KBM-7 (cell line): ENCODE results near the gene SMURF1.
"Not testable (repeated sequence)": the region's sequence is repeated elsewhere in the genome, so short reads cannot be mapped to it uniquely, and the experiment has no call there.

Experiments
- DNase-seq: peaks from one replicate; pipeline ENCODE4 v3.0.0-alpha.2; 2015
- in situ Hi-C: fragments of 300-500 bp; cut with MboI; formaldehyde crosslinking; loops from 2 replicates; pipeline ENCODE4 v1.14.3; 2020; ENCODE audit warnings: low sequenced_read_pairs, low pct_unique_long_range_greater_than_20kb, mixed read lengths

Gene SMURF1

DNA sequence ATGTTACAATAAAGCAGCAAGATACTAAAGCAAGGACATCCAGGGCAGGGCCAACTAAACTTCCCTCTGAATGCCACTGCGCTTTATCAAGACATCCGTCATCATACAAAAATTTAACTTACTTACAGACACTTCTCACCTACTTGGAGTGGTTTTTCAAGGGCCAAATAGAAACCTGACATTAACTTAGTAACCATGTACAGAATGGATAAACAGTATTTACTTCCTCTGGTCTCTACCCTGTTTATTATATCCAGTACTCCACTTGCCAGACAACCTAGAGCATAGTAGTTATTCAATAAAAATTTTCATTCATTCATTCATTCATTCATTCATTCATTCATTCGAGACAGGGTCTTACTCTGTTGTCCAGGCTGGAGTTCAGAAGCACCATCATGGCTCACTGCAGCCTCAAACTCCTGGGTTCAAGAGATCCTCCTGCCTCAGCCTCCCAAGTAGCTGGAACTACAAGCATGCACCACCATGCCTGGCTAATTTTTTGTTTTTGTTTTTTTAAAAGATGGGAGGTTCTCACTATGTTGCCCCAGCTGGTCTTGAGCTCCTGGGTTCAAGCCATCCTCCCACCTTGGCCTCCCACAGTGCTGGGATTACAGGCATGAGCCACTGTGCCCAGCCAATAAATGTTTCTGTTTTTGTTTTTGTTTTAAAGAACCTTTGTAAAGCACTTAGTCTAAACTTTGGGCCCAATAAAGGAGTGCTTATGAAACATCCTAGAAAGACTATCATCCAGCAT is 19.0 kb downstream of the SMURF1 start:
- no peak for DNase-seq
- in situ Hi-C loops = no loop called here

DNA sequence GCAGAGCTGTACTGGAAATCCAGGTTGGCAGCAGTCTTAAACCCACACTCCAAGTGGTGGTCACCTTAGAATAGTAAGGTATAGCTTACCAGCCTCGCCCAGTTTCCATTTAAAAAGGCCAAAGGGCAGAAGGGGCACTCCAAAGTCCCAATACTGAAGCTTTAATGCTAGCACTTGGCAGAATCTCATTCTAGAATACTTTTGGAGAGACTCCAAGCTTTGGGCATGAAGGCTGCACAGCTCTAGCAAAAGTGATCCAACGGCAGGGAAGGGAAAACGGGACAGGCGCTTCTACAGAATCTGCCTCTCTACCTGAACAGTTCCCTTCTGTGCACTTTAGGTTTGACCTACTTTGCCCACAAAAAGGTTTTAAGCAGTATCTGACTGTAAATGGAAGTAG is 19.7 kb downstream of the SMURF1 start:
- in situ Hi-C loops = no loop called here
- no peak for DNase-seq

- peak; percentile 43 for DNase-seq
- in situ Hi-C loops = no loop called here
Measured at GRCh38 chr7:99123571-99124033, 20.3 kb downstream of the SMURF1 start.

- in situ Hi-C loops = no loop called here
- DNase-seq = no peak
Measured at GRCh38 chr7:99122762-99123161, 21.1 kb downstream of the SMURF1 start.

- in situ Hi-C loops = no loop called here
- DNase-seq = no peak
Measured at GRCh38 chr7:99121496-99122021, 22.3 kb downstream of the SMURF1 start.

DNA sequence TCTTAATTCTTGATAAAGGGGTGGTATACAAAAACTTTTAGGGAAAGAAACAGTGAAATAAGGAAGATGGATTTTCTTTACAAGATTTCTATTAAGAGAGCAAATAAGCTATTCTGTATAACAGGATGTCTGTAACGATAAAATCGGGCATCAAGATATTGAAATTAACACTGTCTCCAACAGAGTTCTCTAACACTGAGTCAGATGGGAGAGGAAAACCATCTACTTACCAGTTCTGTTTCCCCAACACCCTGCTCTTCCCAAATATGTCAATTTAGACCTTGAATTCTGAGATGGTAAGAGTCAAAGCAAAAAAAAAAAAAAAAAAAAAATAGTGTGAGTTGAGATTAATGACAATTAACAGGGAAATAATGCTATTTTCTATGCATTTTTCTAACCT is 23.0 kb downstream of the SMURF1 start:
- in situ Hi-C loops = no loop called here
- DNase-seq = no peak

DNA sequence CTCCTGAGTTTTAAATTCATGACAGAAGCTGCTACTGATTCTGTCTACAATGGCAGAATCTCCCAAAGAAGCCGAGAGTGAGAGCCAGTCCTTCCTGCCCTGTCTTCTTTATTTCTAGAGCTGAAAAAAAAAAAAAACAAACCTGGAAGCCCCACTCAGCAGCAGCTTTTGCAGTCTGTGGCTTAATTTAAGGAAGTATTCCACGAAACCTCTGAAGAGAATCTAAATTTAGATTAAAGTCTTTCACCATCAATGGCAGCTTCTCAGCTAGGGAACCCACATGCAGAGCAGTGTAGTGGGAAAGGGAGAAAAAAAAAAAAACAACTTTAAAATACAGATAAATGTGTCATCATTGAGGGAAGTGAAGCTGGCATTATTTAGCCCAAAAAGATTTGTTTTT is 23.4 kb downstream of the SMURF1 start:
- DNase-seq = peak; percentile 90
- in situ Hi-C loops = no loop called here

DNA sequence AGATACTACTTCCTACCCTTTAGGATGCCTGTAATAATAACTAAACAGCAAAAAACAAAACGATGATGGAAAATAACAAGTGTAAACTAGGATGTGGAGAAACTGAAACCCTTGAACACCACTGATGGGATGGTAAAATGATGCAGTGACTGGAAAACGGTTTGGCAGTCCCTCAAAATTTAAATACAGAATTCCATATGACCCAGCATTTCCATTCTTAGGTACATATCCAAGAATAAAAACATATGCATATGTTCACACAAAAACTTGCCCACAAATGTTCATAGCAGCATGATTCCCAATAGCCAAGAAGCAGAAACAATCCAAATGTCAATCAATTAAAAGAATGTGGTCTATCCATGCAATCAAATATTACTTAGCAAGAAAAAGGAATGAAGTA is 25.8 kb downstream of the SMURF1 start:
- no peak for DNase-seq
- in situ Hi-C loops = no loop called here

DNA sequence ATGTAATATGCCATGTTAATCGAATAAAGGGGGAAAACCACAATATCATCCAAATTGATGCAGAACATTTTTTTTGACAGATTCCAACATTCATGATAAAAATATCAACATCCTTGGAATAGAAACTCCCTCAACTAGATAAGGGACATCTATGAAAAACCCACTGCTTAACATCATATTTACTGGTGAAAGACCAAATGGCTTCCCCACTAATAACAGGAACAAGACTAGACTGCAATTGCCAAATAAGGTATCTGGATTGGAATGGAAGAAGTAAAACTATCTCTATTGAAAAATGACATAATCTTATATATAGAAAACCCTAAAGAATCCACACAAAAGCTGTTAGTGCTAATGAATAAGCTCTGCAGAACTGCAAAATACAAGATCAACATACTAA is 27.8 kb downstream of the SMURF1 start:
- in situ Hi-C loops = no loop called here
- DNase-seq = no peak

GRCh38 chr7:99115379-99115778 is 28.5 kb downstream of the SMURF1 start:
- DNase-seq = no peak
- in situ Hi-C loops = no loop called here

DNA sequence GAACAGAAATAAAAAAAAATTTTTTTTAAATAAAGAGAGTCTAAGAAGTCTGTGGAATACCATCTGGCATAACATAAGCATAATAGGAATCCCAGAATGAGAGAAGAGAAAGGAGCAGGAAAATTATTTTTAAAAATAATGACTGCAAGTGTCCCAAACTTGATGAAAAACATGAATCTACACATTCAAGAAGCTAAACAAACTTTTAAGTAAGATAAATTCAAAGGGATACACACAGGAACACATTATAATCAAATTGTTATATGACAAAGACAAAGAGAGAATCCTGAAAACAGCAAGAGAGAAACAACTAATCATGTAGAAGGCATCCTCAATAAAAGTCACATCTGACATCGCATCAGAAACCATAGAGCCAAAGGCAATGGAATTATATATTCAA is 30.9 kb downstream of the SMURF1 start:
- DNase-seq = no peak
- in situ Hi-C loops = no loop called here

GRCh38 chr7:99112097-99112496 is 31.8 kb downstream of the SMURF1 start:
- in situ Hi-C loops = no loop called here
- DNase-seq = peak; percentile 50

DNA sequence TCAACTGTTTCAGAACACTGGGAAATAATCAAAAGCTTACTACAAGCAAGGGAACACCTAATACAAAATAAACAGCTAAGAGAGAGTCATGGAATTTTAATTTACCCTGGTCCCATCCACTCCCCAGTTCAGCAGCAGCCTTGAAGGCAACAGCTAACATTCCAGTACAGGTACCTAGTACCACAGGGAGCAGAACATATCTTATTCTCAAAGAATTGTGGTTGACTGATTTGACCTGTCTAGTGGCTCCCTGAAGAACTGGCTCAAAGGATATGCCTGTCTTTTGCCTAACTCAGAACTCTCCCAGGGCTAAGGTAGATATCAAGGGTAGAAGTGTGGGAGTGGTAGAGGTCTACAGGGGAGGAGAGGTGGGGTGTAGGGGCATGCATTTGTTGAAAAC is 32.3 kb downstream of the SMURF1 start:
- DNase-seq = no peak
- in situ Hi-C loops = no loop called here

DNA sequence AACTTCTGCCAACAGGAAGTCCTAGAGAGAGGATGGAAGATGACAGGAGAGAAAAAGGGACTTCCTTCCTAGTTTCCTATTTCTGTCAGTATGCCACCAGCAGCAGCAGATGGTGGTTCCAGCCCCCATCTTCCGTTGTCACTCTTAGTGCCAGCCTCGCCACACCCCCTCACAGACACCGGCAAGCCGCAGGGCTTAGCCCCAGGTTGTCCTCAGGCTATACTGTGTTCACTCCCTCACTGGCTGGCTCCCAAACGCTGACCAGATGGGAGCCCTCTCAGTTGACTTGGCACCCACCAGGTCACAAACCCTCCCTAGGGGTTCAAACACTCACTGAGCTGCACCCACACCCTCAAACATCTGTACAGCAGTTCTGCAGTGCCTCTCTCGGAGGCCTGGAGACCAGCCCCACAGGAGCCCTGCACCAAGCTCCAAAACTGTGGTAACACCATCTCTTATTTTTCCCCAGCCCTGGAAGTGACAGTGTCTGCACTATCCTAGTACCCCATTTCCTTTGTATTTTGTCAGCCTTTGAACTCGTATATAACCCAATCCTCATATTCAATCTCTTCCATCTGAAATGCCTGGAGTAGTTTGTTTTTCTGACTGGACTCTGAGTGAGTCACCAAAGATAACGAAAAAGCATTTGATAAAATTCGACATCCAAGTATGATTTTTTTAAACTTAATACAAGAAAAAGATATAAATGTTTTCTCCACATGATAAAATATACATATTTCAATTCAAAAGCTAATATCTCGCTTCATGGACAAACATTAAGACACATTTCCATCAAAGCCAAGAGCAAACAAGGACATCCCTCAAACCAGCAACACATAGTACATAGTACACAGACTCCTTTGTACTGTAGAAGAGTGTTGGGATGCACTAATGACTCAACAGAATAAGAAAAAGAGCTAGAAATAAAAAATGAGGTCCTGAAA is 34.5 kb downstream of the SMURF1 start:
- DNase-seq = peak; percentile 81
- in situ Hi-C loops = no loop called here

DNA sequence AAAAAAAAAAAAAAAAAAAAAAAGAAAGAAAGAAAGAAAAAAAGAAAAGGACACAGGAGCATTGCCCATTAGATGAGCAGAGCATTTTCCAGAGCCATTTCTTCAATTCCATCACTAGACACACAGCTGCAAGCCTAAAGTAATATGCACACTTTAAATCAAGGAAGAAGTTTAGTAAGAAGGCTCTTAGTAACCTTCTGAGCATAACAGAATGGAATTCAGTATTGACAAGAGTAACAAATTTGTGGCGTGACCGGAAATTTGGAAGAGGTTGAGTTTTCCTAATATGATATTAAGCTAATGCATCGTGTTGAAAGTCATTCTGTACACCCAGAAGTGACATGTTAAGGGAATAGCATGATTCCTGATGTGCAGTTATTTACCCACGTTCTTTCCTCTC is 35.3 kb downstream of the SMURF1 start:
- no peak for DNase-seq
- in situ Hi-C loops = no loop called here

DNA sequence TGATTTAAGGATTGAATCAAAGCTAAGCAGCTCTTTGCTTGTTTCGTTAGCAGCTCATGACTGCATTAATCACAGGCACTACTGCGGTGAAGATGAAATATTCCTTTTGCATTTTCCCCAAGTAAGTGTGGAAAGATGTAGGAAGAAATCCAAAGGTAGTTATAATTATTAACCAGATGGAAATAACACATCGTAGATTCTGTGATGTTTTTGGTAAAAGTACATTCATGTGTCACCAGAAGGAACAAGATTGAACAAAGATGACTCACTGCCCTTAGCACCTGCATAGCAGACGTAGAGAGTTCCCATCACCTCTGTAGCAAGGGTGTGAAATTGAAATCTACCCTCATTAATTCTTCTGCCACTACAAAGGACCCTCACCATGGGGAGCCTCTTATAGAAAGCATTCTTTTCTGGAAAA is 37.1 kb downstream of the SMURF1 start:
- no peak for DNase-seq
- in situ Hi-C loops = no loop called here

GRCh38 chr7:99106411-99106810 is 37.5 kb downstream of the SMURF1 start:
- no peak for DNase-seq
- in situ Hi-C loops = no loop called here

DNA sequence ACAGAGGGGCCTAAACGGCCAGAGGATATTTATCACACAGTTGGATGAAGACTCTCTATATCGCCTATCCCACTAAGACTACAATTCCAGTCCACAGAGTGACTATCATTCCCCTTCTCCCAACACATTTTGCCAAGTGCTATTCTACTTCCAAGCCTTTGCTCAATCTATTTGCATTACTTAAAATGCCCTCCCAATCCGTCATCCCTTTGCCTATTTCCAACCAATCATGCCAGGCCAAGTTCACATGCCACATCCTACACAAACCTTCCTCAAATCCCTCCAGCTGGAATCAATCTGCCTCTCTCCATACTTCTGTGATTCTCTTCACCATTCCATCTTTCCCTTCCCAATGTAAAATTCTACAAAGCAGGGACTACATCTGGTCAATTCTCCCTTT is 38.2 kb downstream of the SMURF1 start:
- no peak for DNase-seq

GRCh38 chr7:99104631-99105030 is 39.3 kb downstream of the SMURF1 start:
- in situ Hi-C loops = no loop called here
- no peak for DNase-seq

More for the DNA sequence above, 38.2 kb downstream of the SMURF1 start:
- in situ Hi-C loops = no loop called here

GRCh38 chr7:99103836-99104235 is 40.1 kb downstream of the SMURF1 start:
- in situ Hi-C loops, DNase-seq: not testable (repeated sequence)
